Neuronal stem cell (in vitro differentiated cells): ENCODE data around the gene UQCR10.

Experiments used
- DNase-seq: peaks from one replicate; pipeline ENCODE4 v3.0.0-alpha.2; 2013; ENCODE audit warnings: low spot score
- H2AFZ ChIP-seq: one replicate; pipeline ENCODE4 v1.6.1; 2013; ENCODE audit warnings: mild to moderate bottlenecking, low read length, inconsistent platforms
- H2AK5ac ChIP-seq: 2 replicates; pipeline ENCODE4 v1.6.1; 2013; ENCODE audit warnings: low read depth, mild to moderate bottlenecking, inconsistent platforms, low read length, moderate library complexity, mixed read lengths
- H2BK120ac ChIP-seq: 2 replicates; pipeline ENCODE4 v1.6.1; 2013; ENCODE audit warnings: low read depth, mild to moderate bottlenecking, inconsistent platforms, low read length, moderate library complexity, mixed read lengths
- H2BK12ac ChIP-seq: one replicate; pipeline ENCODE4 v1.6.1; 2013; ENCODE audit warnings: low read length, inconsistent platforms
- H2BK15ac ChIP-seq: 2 replicates; pipeline ENCODE4 v1.6.1; 2013; ENCODE audit warnings: mild to moderate bottlenecking, low read length, inconsistent platforms, mixed read lengths
- H2BK5ac ChIP-seq: one replicate; pipeline ENCODE4 v1.6.1; 2013; ENCODE audit warnings: inconsistent platforms, mild to moderate bottlenecking, low read length, moderate library complexity
- H3K14ac ChIP-seq: one replicate; pipeline ENCODE4 v1.6.1; 2013; ENCODE audit warnings: low read length, inconsistent platforms
- H3K18ac ChIP-seq: 2 replicates; pipeline ENCODE4 v1.6.1; 2013; ENCODE audit warnings: low read length, inconsistent platforms
- H3K23ac ChIP-seq: 2 replicates; pipeline ENCODE4 v1.6.1; 2013; ENCODE audit warnings: low read depth, mild to moderate bottlenecking, mixed read lengths, low read length, inconsistent platforms; ENCODE audit not compliant: poor library complexity
- H3K27ac ChIP-seq: replicated peaks from 3 replicates; pipeline ENCODE4 v1.5.1; 2013; ENCODE audit warnings: low read length, inconsistent platforms
- H3K27me3 ChIP-seq, 3 experiments: 2 replicates each; pipeline ENCODE4 v1.6.1; 2013; ENCODE audit warnings: low read length in 3 of 3, mild to moderate bottlenecking in 2 of 3, inconsistent platforms in 1 of 3, low read depth in 1 of 3, mixed read lengths in 1 of 3, moderate library complexity in 1 of 3; ENCODE audit not compliant: control insufficient read depth in 3 of 3, insufficient read depth in 3 of 3
- H3K36me3 ChIP-seq, 2 donors: replicated peaks in 1 of 2; 2 replicates each; pipeline ENCODE4 v1.6.1; 2013; ENCODE audit warnings: low read length in 2 of 2; ENCODE audit not compliant: control insufficient read depth in 2 of 2, insufficient read depth in 2 of 2
- H3K4ac ChIP-seq: 2 replicates; pipeline ENCODE4 v1.6.1; 2013; ENCODE audit warnings: inconsistent platforms, mild to moderate bottlenecking, low read length, moderate library complexity
- H3K4me1 ChIP-seq, 2 donors: 1 replicate in 1 of 2; 2 replicates in 1 of 2; pipeline ENCODE4 v1.6.1; 2013; ENCODE audit warnings: low read length in 2 of 2, low read depth in 1 of 2; ENCODE audit not compliant: control insufficient read depth in 2 of 2, insufficient read depth in 1 of 2
- H3K4me2 ChIP-seq: one replicate; pipeline ENCODE4 v1.6.1; 2013; ENCODE audit warnings: mild to moderate bottlenecking, low read length, inconsistent platforms; ENCODE audit not compliant: insufficient read depth, poor library complexity, severe bottlenecking
- H3K4me3 ChIP-seq, 2 donors: 2 replicates each; pipeline ENCODE4 v1.5.1; 2013; ENCODE audit warnings: low read length in 2 of 2, mild to moderate bottlenecking in 2 of 2, inconsistent platforms in 1 of 2, moderate library complexity in 1 of 2
- H3K79me1 ChIP-seq: one replicate; pipeline ENCODE4 v1.6.1; 2013; ENCODE audit warnings: low read depth, mild to moderate bottlenecking, inconsistent platforms, low read length, moderate library complexity
- H3K9ac ChIP-seq: one replicate; pipeline ENCODE4 v1.6.1; 2013; ENCODE audit warnings: mild to moderate bottlenecking, low read depth, low read length, inconsistent platforms; ENCODE audit not compliant: poor library complexity
- H3K9me3 ChIP-seq, 2 donors: replicated peaks in 1 of 2; 2 replicates each; pipeline versions ENCODE3 to v1.6.1; 2013; ENCODE audit warnings: low read length in 2 of 2, mild to moderate bottlenecking in 2 of 2, inconsistent platforms in 1 of 2, low read depth in 1 of 2, mixed read lengths in 1 of 2, moderate library complexity in 1 of 2; ENCODE audit not compliant: control insufficient read depth in 2 of 2, insufficient read depth in 1 of 2
- H4K8ac ChIP-seq: one replicate; pipeline ENCODE4 v1.6.1; 2013; ENCODE audit warnings: low read depth, mild to moderate bottlenecking, inconsistent platforms, low read length, moderate library complexity
- H4K91ac ChIP-seq: one replicate; pipeline ENCODE4 v1.6.1; 2013; ENCODE audit warnings: low read length, low read depth, mild to moderate bottlenecking, inconsistent platforms; ENCODE audit not compliant: poor library complexity
- WGBS, 2 donors: extraction: QIAGEN DNeasy Blood & Tissue Kit; methylation state at CpG; one replicate each; pipeline ENCODE4 v1.1.7; 2013; ENCODE audit warnings: missing lambda C conversion rate in 2 of 2, mixed read lengths in 1 of 2; ENCODE audit not compliant: insufficient read length in 2 of 2, insufficient replicate concordance in 1 of 2; ENCODE audit errors: extremely low coverage in 2 of 2; 5-methylcytosine and 5-hydroxymethylcytosine counted together

The UQCR10 gene

DNA sequence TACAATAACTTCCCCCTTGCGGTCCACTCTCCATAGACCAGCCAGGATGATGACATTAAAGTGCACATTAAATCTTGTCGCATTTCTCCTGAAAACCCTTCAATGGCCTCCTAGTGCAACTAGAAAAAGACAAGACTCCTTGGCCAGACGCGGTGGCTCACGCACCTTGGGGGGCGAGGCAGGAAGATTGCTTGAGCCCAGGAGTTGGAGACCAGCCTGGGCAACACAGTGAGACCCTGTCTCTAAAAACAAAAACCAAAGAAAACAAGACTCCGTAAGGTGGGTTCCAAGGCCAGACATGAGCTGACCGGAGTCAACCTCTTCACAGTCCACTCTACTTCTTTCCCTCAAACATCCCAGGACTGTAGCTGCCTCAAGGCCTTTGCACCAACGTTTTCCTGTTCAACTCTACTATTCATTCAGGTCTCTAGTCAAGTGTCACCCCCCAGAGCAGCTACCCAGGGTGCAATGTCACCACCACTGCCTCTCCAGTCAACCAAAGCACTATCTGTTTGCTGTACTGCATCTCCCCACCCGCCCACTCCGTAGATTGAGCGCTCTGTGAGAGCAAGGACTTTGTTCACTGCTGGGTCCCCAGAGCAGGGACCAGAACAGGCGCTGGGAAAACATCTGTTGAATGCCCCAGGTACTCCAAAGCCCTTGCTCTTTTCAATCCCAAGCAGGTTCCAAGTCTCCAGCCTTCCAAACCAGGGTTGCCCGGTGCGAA is 1.1 kb upstream of the UQCR10 start:
- Histone ChIP-seq H3K4ac (no peak overlapping the region), H4K8ac (no peak overlapping the region), H2BK5ac (no peak overlapping the region), H2BK120ac (no peak overlapping the region), H3K4me2 (peak overlapping the region; percentile 75), H3K36me3 (peaks cover 12 to 23% of the 10 kb centered on the region in 2 donors), H3K18ac (peak overlapping the region; percentile 91), H3K9ac (peak overlapping the region; percentile 85), H4K91ac (no peak overlapping the region), H3K14ac (peak overlapping the region; percentile 94), H3K4me1 (peaks cover 5 to 8% of the 10 kb centered on the region in 2 donors), H3K23ac (no peak overlapping the region), H2AFZ (peak overlapping the region; percentile 80), H3K27me3 (no peaks in the 10 kb centered on the region), H3K9me3 (no peaks in the 10 kb centered on the region), H3K27ac (peak overlapping the region; percentile 6), H3K4me3 (peak overlapping the region; percentile 88 to 94), H2AK5ac (peak overlapping the region; percentile 8), H2BK15ac (no peak overlapping the region), H3K79me1 (peaks cover 6% of the 10 kb centered on the region), H2BK12ac (no peak overlapping the region)
- DNase-seq, result peak; percentile 15
- no CpG with 5 or more reads among the region's 15 CpGs for WGBS, 2 donors

DNA sequence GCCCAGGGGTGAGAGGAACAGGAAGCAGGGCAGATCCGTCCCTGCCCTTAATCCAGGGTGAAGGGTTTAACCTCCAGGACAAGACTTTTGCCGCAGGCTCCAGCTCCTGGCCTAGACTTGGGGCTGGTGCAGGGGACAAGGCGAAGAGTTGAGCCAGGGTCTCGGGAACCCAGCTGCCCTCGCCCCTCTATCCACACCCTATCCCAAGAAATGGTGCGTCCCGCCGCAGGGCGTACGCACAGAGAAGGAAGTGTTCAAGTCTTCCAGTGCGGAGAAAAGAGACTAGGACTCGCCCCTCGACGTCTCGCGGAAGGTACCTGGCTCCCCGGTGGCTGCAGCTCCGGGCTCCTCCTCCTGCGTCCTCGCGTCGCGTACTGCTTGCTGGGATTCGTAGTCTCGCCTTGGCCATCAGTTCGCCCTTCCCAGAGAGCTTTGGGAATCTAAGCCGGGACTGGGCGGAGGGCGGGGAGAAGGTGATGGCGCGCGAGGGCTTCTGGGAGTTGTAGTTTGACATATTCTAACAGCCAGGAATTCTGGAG is 468 bp upstream of the UQCR10 start, which contains the start of gene ZMAT5:
ZMAT5 (minus strand) TSS at position 376 of the 539 bp plus-strand sequence. CDS start 18,463 bp downstream, outside the sequence.
- H3K4me2 ChIP-seq, result peak within 1 kb of the TSS; percentile 75
- H3K36me3 ChIP-seq, result peaks cover 12 to 24% of the 10 kb centered on the region in 2 donors
- H3K23ac ChIP-seq, result peak within 1 kb of the TSS; percentile 40
- H3K27me3 ChIP-seq, result no peaks in the 10 kb centered on the region
- H3K27ac ChIP-seq, result peak within 1 kb of the TSS; percentile 6
- peak within 1 kb of the TSS; percentile 8 for H2AK5ac ChIP-seq
- peak; percentile 95 for DNase-seq
- no CpG with 5 or more reads among the region's 32 CpGs for WGBS, 2 donors
- H3K18ac ChIP-seq, result peak within 1 kb of the TSS; percentile 98
- no peak within 1 kb of the TSS for H2BK12ac ChIP-seq
- H4K91ac ChIP-seq, result no peak within 1 kb of the TSS
- H2AFZ ChIP-seq, result peak within 1 kb of the TSS; percentile 80
- H2BK120ac ChIP-seq, result no peak within 1 kb of the TSS
- peak within 1 kb of the TSS; percentile 100 for H3K9ac ChIP-seq
- H3K9me3 ChIP-seq, result no peaks in the 10 kb centered on the region
- H3K4me3 ChIP-seq, result peak within 1 kb of the TSS; percentile 94 to 97
- H3K79me1 ChIP-seq, result peaks cover 6% of the 10 kb centered on the region
- H3K4me1 ChIP-seq, result peaks cover 5 to 8% of the 10 kb centered on the region in 2 donors
- H4K8ac ChIP-seq, result peak within 1 kb of the TSS; percentile 68
- H3K14ac ChIP-seq, result peak within 1 kb of the TSS; percentile 94
- no peak within 1 kb of the TSS for H3K4ac ChIP-seq
- H2BK15ac ChIP-seq, result no peak within 1 kb of the TSS
- peak within 1 kb of the TSS; percentile 30 for H2BK5ac ChIP-seq

DNA sequence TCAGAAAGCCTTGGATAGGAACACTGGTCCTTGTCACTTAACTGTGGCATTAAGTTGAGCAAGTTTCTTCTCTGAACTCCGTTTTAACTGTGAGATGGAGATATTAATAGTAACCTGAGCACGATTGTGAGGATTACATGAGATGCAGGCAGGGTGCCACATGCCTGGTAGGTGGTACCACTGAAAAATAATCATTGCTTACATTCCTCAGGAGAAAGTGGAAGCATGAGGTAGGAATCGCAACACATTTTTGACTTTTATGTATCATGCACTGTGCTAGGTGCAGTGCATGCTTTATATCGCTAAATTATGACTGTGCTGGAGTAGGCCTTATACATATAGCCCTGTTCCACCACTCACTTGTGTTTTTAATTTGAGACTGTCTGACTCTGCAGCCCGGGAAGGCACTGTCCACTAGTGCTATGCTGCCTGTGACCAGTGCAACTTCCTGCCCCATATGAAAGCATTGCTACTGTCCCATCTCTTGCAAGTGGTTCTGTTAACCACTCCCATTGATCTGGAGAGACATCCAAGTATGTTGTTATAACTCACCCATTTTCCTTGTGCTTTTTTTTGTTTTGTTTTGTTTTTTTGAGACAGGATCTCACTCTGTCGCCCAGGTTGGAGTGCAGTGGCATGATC is 1.0 kb downstream of the UQCR10 start:
- Histone ChIP-seq H3K23ac (no peak overlapping the region), H3K14ac (no peak overlapping the region), H3K4me1 (peaks cover 5 to 8% of the 10 kb centered on the region in 2 donors), H2BK12ac (no peak overlapping the region), H2BK15ac (no peak overlapping the region), H3K4me3 (peak overlapping the region; percentile 94 to 97), H3K9me3 (no peaks in the 10 kb centered on the region), H2AFZ (peak overlapping the region; percentile 80), H3K27me3 (no peaks in the 10 kb centered on the region), H3K4me2 (peak overlapping the region; percentile 74), H3K36me3 (peaks cover 12 to 24% of the 10 kb centered on the region in 2 donors), H2BK5ac (peak overlapping the region; percentile 30), H2AK5ac (no peak overlapping the region), H4K8ac (no peak overlapping the region), H3K9ac (peak overlapping the region; percentile 56), H4K91ac (no peak overlapping the region), H3K18ac (no peak overlapping the region), H3K27ac (no peak overlapping the region), H3K4ac (no peak overlapping the region), H3K79me1 (peaks cover 6% of the 10 kb centered on the region), H2BK120ac (no peak overlapping the region)
- no CpG with 5 or more reads among the region's 6 CpGs for WGBS, 2 donors
- DNase-seq, result no peak
